HCT116 (cell line): Measurements from ENCODE around the gene HADH. TPM values are rescaled to one million over a fixed set of nuclear protein-coding genes. Genes with fewer than 3 reads are reported as not detected.

Source experiments
- ATAC-seq: fragments of 200-7000 bp; cut with Tn5 transposase; 2 replicates; pipeline ENCODE4 v1.9.1; 2020; ENCODE audit warnings: mild to moderate bottlenecking, moderate library complexity
- BruUV-seq: library from RNA; stranded (reverse); fragments of 400-500 nt; replicated peaks from 2 replicates; lab custom pipeline; 2021; lab: Mats Ljungman, UMichigan
- CTCF ChIA-PET: fragments of 300-600 bp; sonication (Branson Sonifier 250); formaldehyde crosslinking; loops from one replicate; lab custom pipeline; 2021; ENCODE audit warnings: antibody characterized with exemption; lab: Charles Lee
- POLR2A ChIA-PET: fragments of 300-600, 350-600 bp; sonication (Branson Sonifier 250); formaldehyde crosslinking; loops from one replicate; lab custom pipeline; 2021; ENCODE audit warnings: antibody characterized with exemption; lab: Charles Lee
- RAD21 ChIA-PET, 2 experiments: fragments of 300-600 bp; sonication (Branson Sonifier 250); formaldehyde crosslinking; loops; one replicate each; lab custom pipeline; 2023; ENCODE audit warnings: low total read pairs in 2 of 2; ENCODE audit not compliant: uncharacterized antibody in 2 of 2, unreplicated experiment in 2 of 2, low non-redundant PET in 1 of 2; lab: Charles Lee
- DNase-seq: peaks from one replicate; pipeline ENCODE4 v3.0.0-alpha.2; 2010; ENCODE audit warnings: low read depth, low spot score
- H2AFZ ChIP-seq: fragments of 200-600 bp; shearing (Covaris generic), sonication (generic); 2 replicates; pipeline ENCODE4 v1.6.1; 2017; ENCODE audit warnings: low read depth, mixed run types, mixed read lengths, antibody characterized with exemption, low read length; ENCODE audit not compliant: poor library complexity, severe bottlenecking
- H3K27ac ChIP-seq: 2 replicates; pipeline ENCODE4 v1.5.1; 2012; ENCODE audit warnings: low read depth, low read length
- H3K27me3 ChIP-seq: fragments of 200-600 bp; sonication (generic); 2 replicates; pipeline ENCODE4 v1.6.1; 2016; ENCODE audit warnings: mixed run types, low read length, mixed read lengths; ENCODE audit not compliant: insufficient read depth
- H3K36me3 ChIP-seq, 2 experiments: fragments of 200-500 bp in 1 of 2; fragments of 200-600 bp in 1 of 2; sonication (Bioruptor generic) in 1 of 2; sonication (generic) in 1 of 2; 2 replicates each; pipeline versions ENCODE4 v1.5.1 to v1.6.1; 2014 to 2016; ENCODE audit warnings: low read length in 2 of 2, inconsistent platforms in 1 of 2, mixed read lengths in 1 of 2, mixed run types in 1 of 2; ENCODE audit not compliant: insufficient read depth in 2 of 2, control insufficient read depth in 1 of 2
- H3K4me1 ChIP-seq, 2 experiments: fragments of 200-600 bp in 1 of 2; sonication (generic) in 1 of 2; 2 replicates each; pipeline versions ENCODE4 v1.5.1 to v1.6.1; 2012 to 2017; ENCODE audit warnings: low read length in 2 of 2, inconsistent platforms in 1 of 2, mild to moderate bottlenecking in 1 of 2, mixed read lengths in 1 of 2, mixed run types in 1 of 2, moderate library complexity in 1 of 2; ENCODE audit not compliant: insufficient read depth in 2 of 2, control insufficient read depth in 1 of 2
- H3K4me2 ChIP-seq: fragments of 200-600 bp; sonication (generic); 2 replicates; pipeline ENCODE4 v1.6.1; 2017; ENCODE audit warnings: mixed run types, low read length, mixed read lengths
- H3K4me3 ChIP-seq, 2 experiments: fragments of 200-600 bp in 1 of 2; sonication (generic) in 1 of 2; replicated peaks in 1 of 2; 2 replicates each; pipeline ENCODE4 v1.5.1; 2011 to 2016; ENCODE audit warnings: low read length in 2 of 2, control low read depth in 1 of 2, low read depth in 1 of 2, mild to moderate bottlenecking in 1 of 2, mixed read lengths in 1 of 2, mixed run types in 1 of 2
- H3K79me2 ChIP-seq: fragments of 200-600 bp; sonication (generic); 2 replicates; pipeline ENCODE4 v1.6.1; 2017; ENCODE audit warnings: mild to moderate bottlenecking, mixed run types, low read length, moderate library complexity, mixed read lengths; ENCODE audit not compliant: insufficient read depth
- H3K9ac ChIP-seq: fragments of 200-600 bp; sonication (generic); 2 replicates; pipeline ENCODE4 v1.6.1; 2016; ENCODE audit warnings: low read length, mixed read lengths
- H3K9me2 ChIP-seq: fragments of 200-600 bp; sonication (generic), shearing (Covaris generic); 2 replicates; pipeline ENCODE4 v1.6.1; 2017; ENCODE audit warnings: mixed run types, mild to moderate bottlenecking, moderate library complexity; ENCODE audit not compliant: insufficient read depth
- H3K9me3 ChIP-seq, 2 experiments: fragments of 200-500 bp in 1 of 2; fragments of 200-600 bp in 1 of 2; sonication (Bioruptor generic) in 1 of 2; sonication (generic) in 1 of 2; 2 replicates each; pipeline ENCODE4 v1.6.1; 2014 to 2017; ENCODE audit warnings: low read length in 2 of 2, mixed read lengths in 2 of 2, inconsistent platforms in 1 of 2, low read depth in 1 of 2, mild to moderate bottlenecking in 1 of 2, mixed run types in 1 of 2, moderate library complexity in 1 of 2; ENCODE audit not compliant: control insufficient read depth in 1 of 2, insufficient read depth in 1 of 2
- H4K20me1 ChIP-seq: fragments of 200-600 bp; sonication (generic), shearing (Covaris generic); 2 replicates; pipeline ENCODE4 v1.6.1; 2017; ENCODE audit warnings: mixed run types, mild to moderate bottlenecking, moderate library complexity; ENCODE audit not compliant: insufficient read depth
- CEBPB ChIP-seq: IDR thresholded peaks from 2 replicates; pipeline ENCODE4 v1.6.1; 2012; ENCODE audit warnings: low read depth
- ELF1 ChIP-seq: IDR thresholded peaks from 2 replicates; pipeline ENCODE4 v1.6.1; 2012; ENCODE audit warnings: low read depth, borderline replicate concordance
- EZH2 ChIP-seq: fragments of 200-600 bp; sonication (generic); IDR thresholded peaks from 2 replicates; pipeline ENCODE4 v1.6.1; 2017; ENCODE audit warnings: antibody characterized with exemption, mixed run types
- EZH2phosphoT487 ChIP-seq: fragments of 200-600 bp; IDR thresholded peaks from 2 replicates; pipeline ENCODE4 v1.6.1; 2018; ENCODE audit warnings: antibody characterized with exemption, borderline replicate concordance
- JUND ChIP-seq: IDR thresholded peaks from 2 replicates; pipeline ENCODE4 v1.6.1; 2012
- MAX ChIP-seq: IDR thresholded peaks from 2 replicates; pipeline ENCODE4 v1.6.1; 2012
- POLR2A ChIP-seq: IDR thresholded peaks from 2 replicates; pipeline ENCODE4 v1.7.0; 2011; ENCODE audit warnings: borderline replicate concordance; ENCODE audit not compliant: insufficient read depth, insufficient read length; ENCODE audit errors: extremely low read depth
- POLR2AphosphoS5 ChIP-seq: IDR thresholded peaks from 2 replicates; pipeline ENCODE4 v1.6.1; 2011; ENCODE audit warnings: mild to moderate bottlenecking, low read depth, low read length, moderate library complexity
- RAD21 ChIP-seq: IDR thresholded peaks from 2 replicates; pipeline ENCODE4 v1.6.1; 2012; ENCODE audit warnings: low read depth, mild to moderate bottlenecking
- REST ChIP-seq: IDR thresholded peaks from 2 replicates; pipeline ENCODE4 v1.6.1; 2012; ENCODE audit warnings: low read depth
- SP1 ChIP-seq: IDR thresholded peaks from 2 replicates; pipeline ENCODE4 v1.6.1; 2012; ENCODE audit warnings: low read depth
- SRF ChIP-seq: IDR thresholded peaks from 2 replicates; pipeline ENCODE4 v1.6.1; 2012; ENCODE audit warnings: low read depth
- TCF7L2 ChIP-seq: IDR thresholded peaks from 2 replicates; pipeline ENCODE4 v1.7.0; 2011; ENCODE audit warnings: borderline replicate concordance, inconsistent platforms; ENCODE audit not compliant: insufficient read depth, insufficient read length; ENCODE audit errors: extremely low read depth
- YY1 ChIP-seq: IDR thresholded peaks from 2 replicates; pipeline ENCODE4 v1.6.1; 2011; ENCODE audit warnings: low read length, low read depth, moderate library complexity, mild to moderate bottlenecking; ENCODE audit not compliant: insufficient replicate concordance; ENCODE audit errors: extremely low read depth
- intact Hi-C: fragments of 100-400 bp; cut with micrococcal nuclease; formaldehyde crosslinking; loops from 2 replicates; pipeline ENCODE4 v1.10.0; 2022
- total RNA-seq: library from RNA; stranded (reverse); gene quantifications from one replicate; pipeline ENCODE4 v1.2.1, GENCODE V29; 2021; ENCODE audit not compliant: unreplicated experiment

HADH gene
- total RNA-seq, 1 experiment from 2014 or later: 30.2 TPM

GRCh38 chr4:107999932-108000539, 10.3 kb downstream of the HADH start:
- H3K9me3 ChIP-seq: no peaks in the 10 kb centered on the region
- H3K36me3 ChIP-seq: no peaks in the 10 kb centered on the region
- H3K4me2 ChIP-seq: no peak overlapping the region
- ChIA-PET RAD21 (no interaction called here), CTCF (no interaction called here), POLR2A (no interaction called here)
- peaks cover 10% of the 10 kb centered on the region for H3K79me2 ChIP-seq
- H3K27ac ChIP-seq: no peak overlapping the region
- no peak for DNase-seq
- H3K9ac ChIP-seq: no peak overlapping the region
- ATAC-seq: no peak
- H2AFZ ChIP-seq: no peak overlapping the region
- no peak overlapping the region for H3K4me3 ChIP-seq
- H3K27me3 ChIP-seq: no peaks in the 10 kb centered on the region
- no peaks in the 10 kb centered on the region for H4K20me1 ChIP-seq
- H3K4me1 ChIP-seq: no peaks in the 10 kb centered on the region
- intact Hi-C loops: no loop called here
- TF ChIP-seq TCF7L2 (no peak), JUND (no peak), SP1 (no peak), SRF (no peak), RAD21 (no peak), EZH2 (no peak), ELF1 (no peak), REST (no peak), EZH2phosphoT487 (no peak), POLR2AphosphoS5 (no peak), MAX (no peak), CEBPB (no peak), POLR2A (no peak), YY1 (no peak)
- TF ChIP-seq, all 23 proteins: peak for 0
- no TSS peak for BruUV-seq
- no peaks in the 10 kb centered on the region for H3K9me2 ChIP-seq
